Midbrain (tissue), 1 donor: ENCODE results near the gene DLEC1.
"Not testable (repeated sequence)": the region's sequence is repeated elsewhere in the genome, so short reads cannot be mapped to it uniquely, and the experiment has no call there.

Experiments used
- DNase-seq: peaks from one replicate; lab custom pipeline; 2025; lab: John Stamatoyannopoulos, UW

DLEC1 gene

GRCh38 chr3:38120693-38121450 lies 81.9 kb downstream of the DLEC1 start:
- no peak for DNase-seq

DNA sequence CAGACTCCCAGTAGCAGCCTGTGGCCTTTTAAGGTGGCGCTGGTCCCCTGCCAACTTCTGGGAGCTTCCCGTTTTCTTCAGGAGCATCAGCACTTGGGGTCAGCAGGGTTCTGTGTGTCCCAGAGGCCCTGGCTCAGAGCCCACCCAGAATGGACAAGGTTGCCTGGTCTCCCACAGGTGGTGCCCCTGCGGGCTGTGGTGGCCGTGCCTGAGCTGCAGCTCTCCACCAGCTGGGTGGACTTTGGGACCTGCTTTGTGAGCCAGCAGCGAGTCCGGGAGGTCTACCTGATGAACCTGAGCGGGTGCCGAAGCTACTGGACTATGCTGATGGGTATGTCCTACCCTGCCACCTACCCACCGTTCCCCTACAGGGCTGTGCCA lies 82.4 kb downstream of the DLEC1 start:
- no peak for DNase-seq

GRCh38 chr3:38121832-38122461 lies 82.9 kb downstream of the DLEC1 start:
- no peak for DNase-seq

DNA sequence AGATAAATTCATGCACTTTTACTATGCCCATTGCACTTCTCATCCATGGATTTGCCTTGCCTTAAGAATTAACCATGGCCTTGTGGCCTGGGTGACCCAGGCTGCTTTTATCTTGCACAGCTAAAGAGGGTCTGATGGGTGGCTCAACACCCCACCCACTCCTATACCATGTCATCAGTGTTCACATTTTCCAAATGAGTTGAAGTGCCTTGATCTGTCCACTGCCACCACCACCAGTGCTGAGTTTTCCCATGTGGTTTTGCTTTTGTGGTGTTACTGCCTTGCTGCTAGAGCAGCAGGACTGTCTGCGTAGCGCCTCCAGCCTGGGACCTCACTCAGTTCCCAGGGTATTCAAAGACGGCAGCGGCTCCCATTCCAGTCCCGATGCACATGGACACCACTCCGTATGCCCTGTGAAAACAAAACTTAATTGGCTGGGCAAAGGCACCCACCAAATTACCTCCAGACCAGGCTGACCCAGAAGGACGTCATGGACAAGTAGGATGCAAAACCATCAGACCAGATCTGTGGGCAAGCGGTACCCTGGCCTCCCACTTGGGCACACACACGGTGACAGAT lies 83.8 kb downstream of the DLEC1 start:
- no peak for DNase-seq

DNA sequence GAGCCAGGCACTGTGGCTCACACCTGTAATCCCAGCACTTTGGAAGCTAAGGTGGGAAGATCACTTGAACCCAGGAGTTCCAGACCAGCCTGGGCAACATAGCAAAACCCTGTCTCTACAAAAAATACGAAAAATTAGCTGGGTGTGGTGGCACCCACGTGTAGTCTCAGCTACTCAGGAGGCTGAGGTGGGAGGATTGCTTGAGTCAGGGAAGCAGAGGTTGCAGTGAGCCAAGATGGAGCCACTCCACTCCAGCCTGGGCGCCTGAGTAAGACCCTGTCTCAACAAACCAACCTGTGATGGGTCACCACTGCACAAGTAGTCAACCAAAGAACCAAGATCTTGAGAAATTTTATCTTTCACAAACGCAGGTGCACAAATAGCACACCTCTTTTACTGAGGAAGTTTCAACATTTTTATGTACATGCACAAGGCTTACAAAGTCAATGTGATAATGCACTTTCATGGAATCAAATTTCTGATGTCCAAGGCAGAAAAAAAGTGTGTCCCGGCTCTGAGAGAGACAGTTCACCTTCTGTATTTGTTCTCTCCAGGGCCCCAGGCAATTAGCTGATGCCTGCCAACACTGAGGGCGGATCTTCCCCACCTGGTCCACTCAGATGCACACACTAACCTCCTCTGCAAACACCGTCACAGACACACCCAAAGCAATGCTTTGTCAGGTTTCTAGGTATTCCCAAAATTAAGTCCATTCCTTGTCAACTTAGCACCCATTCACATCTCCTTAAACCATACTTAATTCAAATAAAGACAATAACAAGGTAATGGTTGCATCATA lies 85.5 kb downstream of the DLEC1 start:
- DNase-seq, result no peak

- DNase-seq, result no peak
These were observed 86.5 kb downstream of the DLEC1 start for GRCh38 chr3:38125305-38126120.

GRCh38 chr3:38126121-38126892 lies 87.3 kb downstream of the DLEC1 start:
- DNase-seq, result no peak

GRCh38 chr3:38127611-38128302 lies 88.7 kb downstream of the DLEC1 start:
- DNase-seq, result no peak

GRCh38 chr3:38128303-38128655 lies 89.3 kb downstream of the DLEC1 start:
- no peak for DNase-seq

- no peak for DNase-seq
These were observed 90.0 kb downstream of the DLEC1 start for GRCh38 chr3:38129058-38129457.

GRCh38 chr3:38130631-38131065 lies 91.6 kb downstream of the DLEC1 start:
- no peak for DNase-seq

GRCh38 chr3:38131621-38132369 lies 92.8 kb downstream of the DLEC1 start:
- no peak for DNase-seq

DNA sequence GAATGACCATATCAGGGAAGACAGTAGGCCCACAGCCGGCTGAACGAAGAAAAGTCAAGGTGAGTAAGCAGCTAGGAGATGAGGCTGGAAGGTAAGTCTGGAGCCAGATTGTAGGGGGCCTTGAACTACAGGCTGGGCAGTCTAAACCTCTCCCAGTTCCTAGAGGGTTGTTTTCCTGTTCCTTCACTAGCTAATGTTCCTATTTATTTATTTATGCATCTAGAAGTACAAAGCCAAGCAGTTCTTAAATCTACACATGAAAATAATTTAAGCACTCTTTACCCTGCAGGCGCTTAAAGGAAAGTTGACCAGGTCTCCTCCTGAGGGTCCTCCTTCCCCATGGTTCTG lies 94.2 kb downstream of the DLEC1 start:
- DNase-seq, result no peak

DNA sequence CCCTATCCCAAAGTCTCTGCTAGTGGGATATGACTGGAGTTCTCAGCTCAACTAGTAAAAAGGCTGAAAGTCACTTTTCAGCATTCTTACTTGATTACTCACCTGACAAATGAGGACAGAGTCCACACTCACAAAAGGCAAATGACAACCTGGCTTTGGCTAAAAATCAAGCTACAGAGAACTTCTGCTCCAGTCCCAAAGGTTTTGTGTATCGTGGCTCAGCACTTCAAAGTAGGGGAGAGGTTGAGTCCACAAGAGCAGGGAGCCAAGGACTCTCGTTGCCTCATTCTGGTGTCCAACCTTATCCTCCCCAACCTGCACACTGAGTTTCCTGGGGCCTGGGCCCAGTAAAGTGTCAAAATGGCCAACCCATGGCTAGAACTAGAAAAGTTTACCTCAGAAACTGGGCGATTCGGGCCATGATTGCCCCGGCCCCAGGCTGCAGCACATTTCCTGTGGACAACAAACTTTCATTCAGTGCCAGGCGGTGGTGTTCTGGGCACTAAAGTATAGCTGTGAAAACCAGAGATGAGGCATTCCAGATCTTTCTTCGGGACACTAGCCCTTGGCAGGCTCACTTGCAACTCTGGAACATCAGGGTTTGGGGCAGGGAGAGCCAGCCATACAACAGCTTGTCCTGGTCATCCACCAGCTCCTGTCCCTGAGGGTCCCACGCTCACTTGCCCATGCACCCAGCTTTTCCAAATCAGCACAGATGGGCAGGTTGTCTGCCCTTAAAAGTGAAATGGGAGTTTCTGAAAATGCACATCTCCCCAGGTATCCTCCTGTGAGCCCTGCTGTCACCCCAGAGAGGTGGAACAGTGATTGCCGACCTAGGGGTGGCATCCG lies 94.8 kb downstream of the DLEC1 start:
- DNase-seq, result no peak

- not testable (repeated sequence) for DNase-seq
These were observed 95.6 kb downstream of the DLEC1 start for GRCh38 chr3:38134517-38135143.

GRCh38 chr3:38135621-38136277 lies 96.7 kb downstream of the DLEC1 start:
- DNase-seq, result not testable (repeated sequence)

- DNase-seq, result no peak
These were observed 97.4 kb downstream of the DLEC1 start for GRCh38 chr3:38136393-38136776.
